ENCODE data around the gene WDFY3.
"Not testable (repeated sequence)": the region's sequence is repeated elsewhere in the genome, so short reads cannot be mapped to it uniquely, and the experiment has no call there.

- not testable (repeated sequence) for TF ChIP-seq CTCF (conservative IDR thresholded peaks at IDR 0.05); ZFX (IDR thresholded peaks at IDR 0.05)
Observed at GRCh38 chr4:84682661-84683060, 283.8 kb downstream of the WDFY3 start.

Measured in C4-2B (cell line).